Measurements from ENCODE around the gene SHISA7.

GRCh38 chr19:55476100-55476775 is 33.1 kb upstream of the SHISA7 start, which contains the start of gene ZNF628:
- TF ChIP-seq CTCF (conservative IDR thresholded peaks at IDR 0.05; ENCODE audit: low read length) (no peak), EZH2phosphoT487 (IDR thresholded peaks at IDR 0.05; ENCODE audit: borderline replicate concordance) (no peak)
